Nephron progenitor cell (in vitro differentiated cells): ENCODE results near the gene ZNF526.

ENCODE experiments used
- DNase-seq: peaks from one replicate; pipeline ENCODE4 v3.0.0; 2021
- H3K27ac Mint-ChIP-seq: 2 replicates; pipeline ENCODE4 v1.8.0; 2021; ENCODE audit warnings: mild to moderate bottlenecking, moderate library complexity, mixed read lengths
- H3K27me3 Mint-ChIP-seq: 2 replicates; pipeline ENCODE4 v1.8.0; 2021; ENCODE audit warnings: mild to moderate bottlenecking, low read depth, mixed read lengths; ENCODE audit not compliant: poor library complexity
- H3K36me3 Mint-ChIP-seq: 2 replicates; pipeline ENCODE4 v1.8.0; 2021; ENCODE audit warnings: low read depth, mixed read lengths
- H3K4me1 Mint-ChIP-seq: 2 replicates; pipeline ENCODE4 v1.8.0; 2021; ENCODE audit warnings: mixed read lengths
- H3K4me3 Mint-ChIP-seq: 2 replicates; pipeline ENCODE4 v1.8.0; 2021; ENCODE audit warnings: mild to moderate bottlenecking, moderate library complexity, mixed read lengths
- H3K9me3 Mint-ChIP-seq: 2 replicates; pipeline ENCODE4 v1.8.0; 2021; ENCODE audit warnings: mild to moderate bottlenecking, moderate library complexity, mixed read lengths
- TF ChIP-seq, protein P1 (sequence below): fragments of 200-600 bp; sonication (generic); IDR thresholded peaks from 2 replicates; pipeline ENCODE4 v1.5.0; 2021; ENCODE audit warnings: antibody characterized with exemption

The ZNF526 gene

DNA sequence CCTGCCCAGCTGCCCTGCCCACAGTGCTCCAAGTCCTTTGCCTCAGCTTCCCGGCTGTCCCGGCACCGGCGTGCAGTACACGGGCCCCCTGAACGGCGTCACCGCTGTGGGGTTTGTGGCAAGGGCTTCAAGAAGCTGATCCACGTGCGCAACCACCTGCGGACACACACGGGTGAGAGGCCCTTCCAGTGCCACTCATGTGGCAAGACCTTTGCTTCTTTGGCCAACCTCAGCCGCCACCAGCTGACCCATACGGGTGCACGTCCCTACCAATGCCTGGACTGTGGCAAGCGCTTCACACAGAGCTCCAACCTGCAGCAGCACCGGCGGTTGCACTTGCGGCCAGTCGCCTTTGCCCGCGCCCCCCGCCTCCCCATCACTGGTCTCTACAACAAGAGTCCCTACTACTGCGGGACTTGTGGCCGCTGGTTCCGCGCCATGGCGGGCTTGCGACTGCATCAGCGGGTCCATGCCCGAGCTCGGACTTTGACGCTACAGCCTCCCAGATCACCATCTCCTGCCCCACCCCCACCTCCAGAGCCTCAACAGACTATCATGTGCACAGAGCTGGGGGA lies 5.7 kb downstream of the ZNF526 start:
- H3K9me3 Mint-ChIP-seq = no peaks in the 10 kb centered on the region
- TF ChIP-seq, protein P1, sequence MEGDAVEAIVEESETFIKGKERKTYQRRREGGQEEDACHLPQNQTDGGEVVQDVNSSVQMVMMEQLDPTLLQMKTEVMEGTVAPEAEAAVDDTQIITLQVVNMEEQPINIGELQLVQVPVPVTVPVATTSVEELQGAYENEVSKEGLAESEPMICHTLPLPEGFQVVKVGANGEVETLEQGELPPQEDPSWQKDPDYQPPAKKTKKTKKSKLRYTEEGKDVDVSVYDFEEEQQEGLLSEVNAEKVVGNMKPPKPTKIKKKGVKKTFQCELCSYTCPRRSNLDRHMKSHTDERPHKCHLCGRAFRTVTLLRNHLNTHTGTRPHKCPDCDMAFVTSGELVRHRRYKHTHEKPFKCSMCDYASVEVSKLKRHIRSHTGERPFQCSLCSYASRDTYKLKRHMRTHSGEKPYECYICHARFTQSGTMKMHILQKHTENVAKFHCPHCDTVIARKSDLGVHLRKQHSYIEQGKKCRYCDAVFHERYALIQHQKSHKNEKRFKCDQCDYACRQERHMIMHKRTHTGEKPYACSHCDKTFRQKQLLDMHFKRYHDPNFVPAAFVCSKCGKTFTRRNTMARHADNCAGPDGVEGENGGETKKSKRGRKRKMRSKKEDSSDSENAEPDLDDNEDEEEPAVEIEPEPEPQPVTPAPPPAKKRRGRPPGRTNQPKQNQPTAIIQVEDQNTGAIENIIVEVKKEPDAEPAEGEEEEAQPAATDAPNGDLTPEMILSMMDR = no peak
- peaks cover 31% of the 10 kb centered on the region for H3K4me1 Mint-ChIP-seq
- DNase-seq = no peak
- H3K4me3 Mint-ChIP-seq = no peak overlapping the region
- H3K36me3 Mint-ChIP-seq = peaks cover 49% of the 10 kb centered on the region
- H3K27ac Mint-ChIP-seq = no peak overlapping the region
- peaks cover 9% of the 10 kb centered on the region for H3K27me3 Mint-ChIP-seq

DNA sequence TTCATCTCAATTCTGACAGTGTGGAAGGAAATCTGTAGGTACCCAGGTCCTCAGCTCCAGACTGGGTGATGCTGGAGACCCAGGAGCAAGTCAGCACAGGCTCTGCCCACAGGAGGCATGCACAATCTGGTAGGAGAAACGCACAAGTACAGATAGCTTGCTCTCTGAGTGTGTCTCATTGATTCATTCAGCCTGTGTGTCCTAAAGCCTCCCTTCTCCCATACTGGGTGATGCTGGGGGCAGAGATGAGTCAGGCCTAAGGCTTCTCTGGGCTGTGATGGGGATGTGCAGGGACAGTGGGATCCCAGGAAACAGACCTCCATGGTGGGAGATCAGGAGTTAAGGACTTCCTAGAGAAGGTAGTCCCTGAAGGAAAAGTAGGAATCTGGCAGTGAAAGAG lies 6.8 kb downstream of the ZNF526 start:
- peak overlapping the region; percentile 70 for H3K27ac Mint-ChIP-seq
- DNase-seq = no peak
- H3K27me3 Mint-ChIP-seq = peaks cover 7% of the 10 kb centered on the region
- H3K9me3 Mint-ChIP-seq = no peaks in the 10 kb centered on the region
- peaks cover 56% of the 10 kb centered on the region for H3K36me3 Mint-ChIP-seq
- no peak overlapping the region for H3K4me3 Mint-ChIP-seq
- TF ChIP-seq, protein P1 = no peak
- peaks cover 25% of the 10 kb centered on the region for H3K4me1 Mint-ChIP-seq

DNA sequence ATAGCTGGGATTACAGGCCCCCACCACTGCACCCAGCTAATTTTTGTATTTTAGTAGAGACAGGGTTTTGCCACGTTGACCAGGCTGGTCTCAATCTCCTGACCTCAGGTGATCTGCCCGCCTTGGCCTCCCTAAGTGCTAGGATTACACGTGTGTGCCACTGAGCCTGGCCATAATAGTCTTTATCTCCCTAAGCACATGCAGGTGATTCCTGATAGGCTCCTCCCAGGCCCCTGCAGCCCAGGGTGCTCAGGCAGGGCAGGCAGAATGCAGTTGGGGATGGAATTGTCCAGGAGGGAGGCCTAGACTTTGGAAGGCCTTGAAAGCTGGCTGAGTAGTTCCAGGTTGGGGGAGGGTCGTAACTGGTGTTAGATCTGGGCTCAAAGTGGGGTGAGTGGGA lies 8.5 kb downstream of the ZNF526 start:
- no peak overlapping the region for H3K4me3 Mint-ChIP-seq
- H3K27me3 Mint-ChIP-seq = peaks cover 4% of the 10 kb centered on the region
- H3K27ac Mint-ChIP-seq = peak overlapping the region; percentile 51
- H3K9me3 Mint-ChIP-seq = no peaks in the 10 kb centered on the region
- peaks cover 56% of the 10 kb centered on the region for H3K36me3 Mint-ChIP-seq
- peaks cover 19% of the 10 kb centered on the region for H3K4me1 Mint-ChIP-seq
- DNase-seq = no peak
- TF ChIP-seq, protein P1 = no peak

DNA sequence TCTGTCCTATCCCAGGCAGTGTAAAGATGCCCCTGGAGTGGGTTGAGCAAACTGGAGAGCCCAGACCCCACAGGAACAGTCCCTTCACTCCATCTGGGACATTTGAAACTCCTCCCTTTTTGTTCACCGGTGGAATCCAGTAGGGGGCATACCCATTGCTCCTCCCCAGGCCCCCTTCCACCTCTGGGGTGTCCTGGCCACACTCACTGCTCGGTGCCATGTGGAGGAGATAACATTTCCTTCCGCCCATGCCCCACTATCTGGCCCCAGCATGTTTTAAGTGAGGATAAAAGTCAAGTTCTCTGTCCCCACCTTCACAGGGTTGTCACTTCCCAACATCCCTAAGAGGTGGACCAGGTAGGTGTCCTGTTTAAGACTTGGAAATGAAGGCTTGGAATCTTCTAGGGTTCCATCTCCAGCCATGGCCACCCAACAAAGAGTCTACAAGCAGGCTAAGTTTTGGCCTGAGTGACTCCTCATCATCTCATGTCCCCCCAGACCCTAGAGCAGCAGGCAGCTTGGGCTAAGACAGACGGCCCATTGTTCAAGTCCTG lies 9.3 kb downstream of the ZNF526 start:
- H3K36me3 Mint-ChIP-seq = peaks cover 60% of the 10 kb centered on the region
- DNase-seq = no peak
- H3K4me3 Mint-ChIP-seq = no peak overlapping the region
- peaks cover 21% of the 10 kb centered on the region for H3K4me1 Mint-ChIP-seq
- H3K27me3 Mint-ChIP-seq = peaks cover 4% of the 10 kb centered on the region
- TF ChIP-seq, protein P1 = no peak
- peak overlapping the region; percentile 95 for H3K27ac Mint-ChIP-seq
- H3K9me3 Mint-ChIP-seq = no peaks in the 10 kb centered on the region

DNA sequence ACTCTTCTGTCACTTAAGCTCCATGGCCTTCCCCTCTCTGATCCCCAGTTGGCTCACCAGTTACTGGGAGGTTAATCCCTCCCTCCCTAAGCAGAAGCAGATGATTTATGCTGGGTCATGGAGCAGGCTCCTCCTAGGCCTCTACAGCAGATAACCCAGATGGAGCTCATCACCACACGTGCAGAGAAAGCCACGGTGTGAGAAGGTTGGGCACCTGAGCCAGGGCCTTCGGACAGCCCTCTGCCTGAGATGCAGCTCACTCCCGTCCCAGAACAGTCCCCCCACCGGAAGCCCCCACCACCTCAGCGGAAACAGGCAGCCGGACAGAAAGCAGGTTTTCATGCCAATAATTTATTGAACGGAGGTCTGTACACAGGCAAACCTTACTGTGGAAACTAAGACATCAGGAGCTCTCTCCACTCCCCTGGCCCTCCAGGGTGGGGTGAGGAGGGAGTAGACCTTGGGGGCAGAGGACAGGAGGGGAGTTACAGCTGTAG lies 9.8 kb downstream of the ZNF526 start:
- Mint-ChIP-seq H3K4me3 (no peak overlapping the region), H3K27me3 (peaks cover 4% of the 10 kb centered on the region), H3K9me3 (no peaks in the 10 kb centered on the region), H3K27ac (peak overlapping the region; percentile 95), H3K4me1 (peaks cover 21% of the 10 kb centered on the region), H3K36me3 (peaks cover 62% of the 10 kb centered on the region)
- TF ChIP-seq, protein P1 = no peak
- no peak for DNase-seq

DNA sequence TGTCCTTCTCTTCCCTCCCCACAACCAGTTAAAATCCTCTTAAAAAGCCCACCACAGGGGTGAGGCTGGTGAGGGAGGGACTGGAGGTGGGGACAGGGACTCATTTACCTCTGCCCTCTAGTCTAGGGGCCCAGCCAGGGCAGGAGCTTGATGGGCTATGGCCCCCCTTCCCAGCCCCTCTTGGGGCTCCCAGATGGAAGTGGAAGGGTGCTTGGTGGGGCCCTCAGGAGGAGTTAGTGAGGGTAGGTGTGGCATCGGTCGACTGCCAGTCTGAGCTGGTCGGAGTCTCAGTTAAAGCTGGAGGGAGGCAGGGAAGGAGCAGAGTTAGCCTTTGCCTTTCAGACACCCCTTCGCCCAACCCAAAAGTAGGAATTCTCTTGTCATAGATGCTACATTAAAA lies 10.5 kb downstream of the ZNF526 start:
- H3K36me3 Mint-ChIP-seq = peaks cover 65% of the 10 kb centered on the region
- peaks cover 4% of the 10 kb centered on the region for H3K27me3 Mint-ChIP-seq
- H3K27ac Mint-ChIP-seq = no peak overlapping the region
- no peaks in the 10 kb centered on the region for H3K9me3 Mint-ChIP-seq
- H3K4me3 Mint-ChIP-seq = no peak overlapping the region
- peaks cover 21% of the 10 kb centered on the region for H3K4me1 Mint-ChIP-seq
- TF ChIP-seq, protein P1 = no peak
- no peak for DNase-seq
